DLD1 (cell line): ENCODE data around the gene CAPG.
"Not testable (repeated sequence)": the region's sequence is repeated elsewhere in the genome, so short reads cannot be mapped to it uniquely, and the experiment has no call there.

Experiments used
- in situ Hi-C: cut with HindIII; loops from 2 replicates; pipeline ENCODE4 v1.10.0; 2017; ENCODE audit warnings: low sequenced_read_pairs

The CAPG gene

GRCh38 chr2:85368921-85369320 is 41.2 kb downstream of the CAPG start:
- in situ Hi-C loops: no loop called here

- in situ Hi-C loops: no loop called here
Observed at GRCh38 chr2:85367180-85367579, 43.0 kb downstream of the CAPG start.

DNA sequence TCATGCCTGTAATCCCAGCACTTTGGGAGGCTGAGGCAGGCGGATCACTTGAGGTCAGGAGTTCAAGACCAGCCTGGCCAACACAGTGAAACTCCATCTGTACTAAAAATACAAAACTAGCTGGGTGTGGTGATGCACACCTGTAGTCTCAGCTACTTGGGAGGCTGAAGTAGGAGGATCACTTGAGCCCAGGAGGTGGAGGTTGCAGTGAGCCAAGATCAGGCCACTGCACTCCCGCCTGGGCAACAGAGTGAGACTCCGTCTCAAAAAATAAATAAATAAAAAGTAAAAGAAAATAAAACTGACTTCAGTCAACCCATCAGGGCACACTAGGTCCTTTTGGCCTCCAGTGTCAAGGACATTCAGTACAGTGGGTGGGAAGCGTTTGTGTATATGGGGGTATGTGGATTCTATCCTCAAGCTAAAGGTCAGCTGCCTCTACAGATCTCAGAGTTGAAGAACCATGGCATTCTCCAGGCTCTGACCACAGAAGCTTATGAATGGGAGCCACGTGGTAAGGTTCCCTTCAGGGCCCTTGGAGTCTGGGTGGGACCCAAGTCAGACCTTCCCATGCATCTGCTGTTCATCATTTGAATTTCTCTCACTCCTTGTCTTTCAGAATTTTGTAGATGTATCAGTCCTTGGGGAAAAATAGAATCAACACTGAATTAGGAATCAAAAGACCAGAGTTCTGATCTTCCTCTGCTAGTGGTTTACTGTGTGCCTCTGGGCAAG is 47.3 kb downstream of the CAPG start:
- in situ Hi-C loops: not testable (repeated sequence)

GRCh38 chr2:85357736-85358135 is 52.4 kb downstream of the CAPG start:
- in situ Hi-C loops: no loop called here

- in situ Hi-C loops: no loop called here
Observed at GRCh38 chr2:85356186-85356585, 54.0 kb downstream of the CAPG start.

GRCh38 chr2:85355521-85355920 is 54.6 kb downstream of the CAPG start:
- in situ Hi-C loops: no loop called here

GRCh38 chr2:85355073-85355410 is 55.1 kb downstream of the CAPG start:
- in situ Hi-C loops: no loop called here

DNA sequence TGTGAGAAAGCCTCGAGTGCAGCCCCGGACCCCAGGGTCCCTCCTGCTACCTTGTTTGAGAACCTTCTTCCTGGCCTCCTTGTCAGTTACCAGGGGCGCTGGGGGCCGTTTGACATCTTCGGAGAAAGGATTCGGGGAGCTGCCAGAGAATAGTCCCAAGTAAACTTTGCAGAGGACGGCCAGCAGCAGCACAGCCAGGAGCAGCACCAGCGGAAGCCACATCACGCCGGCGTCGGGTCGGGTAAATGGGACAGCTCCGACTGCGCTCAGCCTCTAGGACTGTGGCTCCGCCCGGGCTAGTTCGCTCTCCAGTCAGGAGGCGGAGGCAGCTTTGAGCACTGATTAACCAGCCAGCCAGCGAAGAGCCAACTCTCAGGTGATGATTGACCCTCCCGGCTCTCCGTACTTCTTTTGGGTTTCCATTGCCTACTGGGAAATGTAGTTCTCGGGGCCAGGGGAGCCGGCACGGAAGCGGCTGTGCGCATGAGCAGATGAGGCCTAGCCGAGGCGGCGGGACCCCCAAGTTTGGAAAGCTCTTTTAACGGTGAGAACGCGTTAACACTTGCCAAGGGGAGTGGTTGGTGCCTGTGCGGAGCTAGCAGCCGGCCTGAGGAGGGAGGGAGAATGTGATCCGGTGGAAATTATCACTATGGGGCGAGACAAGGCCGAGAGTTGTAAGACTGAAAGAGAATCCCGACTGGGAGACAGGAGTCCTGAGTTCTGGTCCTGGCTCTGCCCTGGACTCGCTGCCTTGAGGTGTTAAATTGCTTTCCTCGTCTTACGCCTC is 55.7 kb downstream of the CAPG start, which contains the start of the genes ELMOD3 and RETSAT:
Gene ELMOD3, plus strand, starts transcription at position 484 of the 787 bp plus-strand sequence. CDS start 2,430 bp downstream, outside the sequence.
Gene RETSAT, minus strand, starts transcription at position 243 of the 787 bp plus-strand sequence. Its CDS starts 21 bp downstream, at position 222.
- in situ Hi-C loops: no loop called here

DNA sequence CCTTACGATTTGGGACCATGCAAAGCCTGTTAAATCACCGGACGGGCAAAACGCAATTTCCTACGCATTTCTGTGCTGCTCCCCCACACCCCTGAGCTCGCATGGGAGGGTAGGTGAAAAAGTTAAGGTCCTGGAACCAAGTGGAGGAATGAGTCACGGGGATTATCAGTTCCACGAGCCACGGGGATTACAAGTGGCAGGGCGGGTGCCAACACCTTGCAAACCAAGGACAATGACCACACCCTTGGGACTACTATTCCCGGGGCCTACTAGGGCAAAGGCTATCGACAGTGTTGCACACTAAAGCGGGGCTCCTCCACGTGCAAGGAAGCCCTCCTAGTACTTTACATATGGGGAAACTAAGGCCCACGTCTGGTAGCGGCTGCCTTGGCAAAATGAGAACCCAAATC is 56.3 kb downstream of the CAPG start:
- in situ Hi-C loops: no loop called here

GRCh38 chr2:85347599-85347998 is 62.6 kb downstream of the CAPG start:
- in situ Hi-C loops: no loop called here
